MM.1S (cell line): ENCODE results near the gene MEGF9.

ENCODE experiments used
- CTCF ChIP-seq: fragments of 300-600 bp; sonication (generic); IDR thresholded peaks from 2 replicates; pipeline ENCODE4 v1.5.1; 2016; ENCODE audit warnings: antibody characterized with exemption, low read length, mixed read lengths
- EZH2 ChIP-seq: fragments of 300-600 bp; sonication (generic); optimal IDR thresholded peaks from 2 replicates; pipeline ENCODE3; 2017; ENCODE audit warnings: low read depth, mild to moderate bottlenecking, antibody characterized with exemption, low read length, mixed read lengths

GRCh38 chr9:120694559-120694958 is 19.7 kb downstream of the MEGF9 start:
- TF ChIP-seq CTCF (no peak), EZH2 (no peak)
